Lower leg skin (tissue), 3 donors: Measurements from ENCODE around the gene AHCY.

ENCODE experiments used
- CTCF ChIP-seq, 3 donors: fragments of 450-650 bp; IDR thresholded peaks; one replicate each; pipeline ENCODE4 v1.5.1; 2016; ENCODE audit warnings: antibody characterized with exemption in 3 of 3, mild to moderate bottlenecking in 3 of 3, moderate library complexity in 2 of 3
- POLR2A ChIP-seq, 2 donors: fragments of 450-650 bp; IDR thresholded peaks; one replicate each; pipeline ENCODE4 v1.6.1; 2016 to 2017; ENCODE audit warnings: antibody characterized with exemption in 2 of 2, mild to moderate bottlenecking in 1 of 2, moderate library complexity in 1 of 2

- TF ChIP-seq CTCF (IDR thresholded peaks at IDR 0.05) (no peak), POLR2A (IDR thresholded peaks at IDR 0.05) (no peak)
Observed at GRCh38 chr20:34281177-34281576, 22.0 kb downstream of the AHCY start.
